ENCODE results near the gene OSBPL8. TPM values are rescaled to one million over a fixed set of nuclear protein-coding genes. Genes with fewer than 3 reads are reported as not detected.
"Not testable (repeated sequence)": the region's sequence is repeated elsewhere in the genome, so short reads cannot be mapped to it uniquely, and the experiment has no call there.

The OSBPL8 gene
- total and polyA plus RNA-seq, 2 donors = 24.4 to 153 TPM

GRCh38 chr12:76499136-76499535 lies 60.4 kb downstream of the OSBPL8 start:
- not testable (repeated sequence) for H3K27ac ChIP-seq (ENCODE audit: low read depth); H3K4me1 ChIP-seq (ENCODE audit: insufficient read depth); H3K36me3 ChIP-seq (ENCODE audit: insufficient read depth); DNase-seq (ENCODE audit: extremely low spot score); H3K4me3 ChIP-seq (ENCODE audit: low read depth, low read length)
- 97% methylated on average over 4 of the region's 4 CpGs for WGBS

DNA sequence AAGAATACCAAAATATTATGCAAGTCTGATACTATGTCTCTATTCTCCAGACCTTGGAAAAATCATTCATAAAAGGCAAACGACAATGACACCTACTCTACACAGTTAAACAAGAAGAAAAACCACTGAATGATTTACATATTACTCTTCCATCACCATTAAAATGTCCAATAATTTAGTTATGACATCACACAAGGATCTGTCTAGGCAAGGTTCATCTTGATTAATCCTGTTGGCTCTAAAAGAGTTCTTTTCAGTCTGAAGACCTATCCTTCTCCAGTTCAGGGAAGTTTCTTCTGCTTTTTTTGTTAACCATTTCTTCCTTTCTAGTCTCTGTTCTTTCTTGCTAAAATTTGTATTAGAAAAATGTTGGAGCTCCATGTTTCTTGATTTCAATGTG lies 64.0 kb downstream of the OSBPL8 start:
- Histone ChIP-seq H3K27ac (ENCODE audit: low read depth) (no peak overlapping the region), H3K36me3 (ENCODE audit: insufficient read depth) (no peaks in the 10 kb centered on the region), H3K4me1 (ENCODE audit: insufficient read depth) (no peaks in the 10 kb centered on the region), H3K4me3 (ENCODE audit: low read depth, low read length) (no peak overlapping the region)
- WGBS = 81% methylated on average over 1 of the region's 1 CpG
- no peak for DNase-seq (ENCODE audit: extremely low spot score)

DNA sequence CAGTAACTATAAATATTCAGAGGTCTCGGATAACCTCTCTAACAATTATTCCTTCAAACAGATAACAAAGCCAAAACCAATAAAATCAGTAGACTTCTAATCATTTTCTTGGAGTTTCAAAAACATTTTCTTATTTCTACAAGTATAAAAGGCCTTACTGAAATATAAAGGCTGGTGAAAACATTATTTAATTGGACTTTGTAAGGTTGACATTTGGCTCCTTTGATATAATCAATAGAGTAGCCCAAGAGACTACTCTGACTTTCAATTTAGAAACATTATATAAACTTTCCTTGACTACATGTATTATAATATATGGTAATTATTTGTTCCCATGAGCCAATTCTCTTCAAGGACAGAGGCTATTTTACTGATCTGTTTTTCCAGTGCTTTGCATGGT lies 68.3 kb downstream of the OSBPL8 start:
- WGBS = 94% methylated on average over 1 of the region's 1 CpG
- no peaks in the 10 kb centered on the region for H3K4me1 ChIP-seq (ENCODE audit: insufficient read depth)
- H3K4me3 ChIP-seq (ENCODE audit: low read depth, low read length) = no peak overlapping the region
- no peak for DNase-seq (ENCODE audit: extremely low spot score)
- H3K27ac ChIP-seq (ENCODE audit: low read depth) = no peak overlapping the region
- H3K36me3 ChIP-seq (ENCODE audit: insufficient read depth) = no peaks in the 10 kb centered on the region

- WGBS = 97% methylated on average over 4 of the region's 4 CpGs
- DNase-seq (ENCODE audit: extremely low spot score) = no peak
Measured at GRCh38 chr12:76490763-76491162, 68.8 kb downstream of the OSBPL8 start.

GRCh38 chr12:76489737-76490136 lies 69.8 kb downstream of the OSBPL8 start:
- DNase-seq (ENCODE audit: extremely low spot score) = no peak
- H3K4me1 ChIP-seq (ENCODE audit: insufficient read depth) = no peaks in the 10 kb centered on the region
- WGBS = 97% methylated on average over 3 of the region's 3 CpGs

More at GRCh38 chr12:76490763-76491162, 68.8 kb downstream of the OSBPL8 start:
- Histone ChIP-seq H3K36me3 (ENCODE audit: insufficient read depth) (peaks cover 3% of the 10 kb centered on the region), H3K4me1 (ENCODE audit: insufficient read depth) (no peaks in the 10 kb centered on the region), H3K4me3 (ENCODE audit: low read depth, low read length) (no peak overlapping the region), H3K27ac (ENCODE audit: low read depth) (no peak overlapping the region)

DNA sequence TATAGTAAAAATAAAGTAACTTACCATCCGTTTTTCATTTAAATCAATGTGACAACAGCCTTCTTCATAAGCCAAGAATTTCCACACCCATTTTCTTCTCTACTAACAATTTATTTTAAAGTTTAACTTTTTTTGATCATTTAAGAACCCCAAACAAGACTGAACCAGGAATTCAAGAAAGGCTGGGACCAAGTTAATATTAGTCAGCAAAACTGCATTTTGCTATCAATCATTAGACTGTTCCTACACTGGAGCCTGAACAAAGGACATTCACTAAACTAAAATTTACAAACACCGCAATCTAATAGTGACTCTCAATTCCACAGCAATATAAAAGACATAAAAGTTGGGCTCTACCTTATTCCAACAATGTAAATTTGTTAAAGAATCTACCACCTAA lies 73.6 kb downstream of the OSBPL8 start:
- Histone ChIP-seq H3K4me3 (ENCODE audit: low read depth, low read length) (no peak overlapping the region), H3K27ac (ENCODE audit: low read depth) (no peak overlapping the region), H3K4me1 (ENCODE audit: insufficient read depth) (no peaks in the 10 kb centered on the region), H3K36me3 (ENCODE audit: insufficient read depth) (peaks cover 3% of the 10 kb centered on the region)
- 76% methylated on average over 2 of the region's 2 CpGs for WGBS
- no peak for DNase-seq (ENCODE audit: extremely low spot score)

More at GRCh38 chr12:76489737-76490136, 69.8 kb downstream of the OSBPL8 start:
- no peak overlapping the region for H3K4me3 ChIP-seq (ENCODE audit: low read depth, low read length)
- H3K27ac ChIP-seq (ENCODE audit: low read depth) = no peak overlapping the region
- peaks cover 3% of the 10 kb centered on the region for H3K36me3 ChIP-seq (ENCODE audit: insufficient read depth)

DNA sequence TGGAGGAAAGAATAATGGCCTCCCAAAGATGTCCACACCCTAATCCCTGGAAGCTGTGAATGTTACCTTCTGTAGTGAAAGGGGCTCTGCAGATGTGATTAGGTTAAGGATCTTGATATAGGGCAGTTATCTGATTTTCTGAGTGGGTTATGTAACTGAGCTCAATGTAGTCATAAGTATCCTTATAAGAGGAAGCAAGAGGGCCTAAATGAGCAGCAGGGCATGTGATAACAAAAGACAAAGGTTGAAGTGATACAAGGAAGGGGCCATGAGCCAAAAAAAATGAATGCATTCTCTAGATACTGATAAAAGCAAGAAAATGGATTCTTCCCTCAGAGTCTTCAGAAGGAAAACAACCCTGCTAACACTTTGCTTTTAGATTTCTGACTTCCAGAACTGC lies 78.8 kb downstream of the OSBPL8 start:
- Histone ChIP-seq H3K4me3 (ENCODE audit: low read depth, low read length) (no peak overlapping the region), H3K36me3 (ENCODE audit: insufficient read depth) (no peaks in the 10 kb centered on the region), H3K27ac (ENCODE audit: low read depth) (no peak overlapping the region), H3K4me1 (ENCODE audit: insufficient read depth) (no peaks in the 10 kb centered on the region)
- DNase-seq (ENCODE audit: extremely low spot score) = no peak

- no peak for DNase-seq (ENCODE audit: extremely low spot score)
- Histone ChIP-seq H3K4me1 (ENCODE audit: insufficient read depth) (peaks cover 1% of the 10 kb centered on the region), H3K36me3 (ENCODE audit: insufficient read depth) (no peaks in the 10 kb centered on the region), H3K4me3 (ENCODE audit: low read depth, low read length) (no peak overlapping the region), H3K27ac (ENCODE audit: low read depth) (no peak overlapping the region)
- 96% methylated on average over 5 of the region's 5 CpGs for WGBS
Measured at GRCh38 chr12:76478045-76478444, 81.5 kb downstream of the OSBPL8 start.

DNA sequence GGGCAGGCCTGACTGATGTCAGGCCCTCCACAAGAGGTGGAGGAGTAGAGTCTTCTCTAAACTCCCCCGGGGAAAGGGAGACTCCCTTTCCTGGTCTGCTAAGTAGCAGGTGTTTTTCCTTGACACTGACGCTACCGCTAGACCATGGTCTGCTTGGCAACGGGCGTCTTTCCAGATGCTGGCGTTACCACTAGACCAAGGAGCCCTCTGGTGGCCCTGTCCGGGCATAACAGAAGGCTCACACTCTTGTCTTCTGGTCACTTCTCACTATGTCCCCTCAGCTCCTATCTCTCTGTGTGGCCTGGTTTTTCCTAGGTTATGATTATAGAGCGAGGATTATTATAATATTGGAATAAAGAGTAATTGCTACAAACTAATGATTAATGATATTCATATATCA lies 86.7 kb downstream of the OSBPL8 start:
- not testable (repeated sequence) for H3K4me3 ChIP-seq (ENCODE audit: low read depth, low read length); H3K4me1 ChIP-seq (ENCODE audit: insufficient read depth); DNase-seq (ENCODE audit: extremely low spot score); H3K27ac ChIP-seq (ENCODE audit: low read depth); H3K36me3 ChIP-seq (ENCODE audit: insufficient read depth)
- 93% methylated on average over 8 of the region's 8 CpGs for WGBS

- no peak for DNase-seq (ENCODE audit: extremely low spot score)
- Histone ChIP-seq H3K36me3 (ENCODE audit: insufficient read depth) (no peaks in the 10 kb centered on the region), H3K4me1 (ENCODE audit: insufficient read depth) (peaks cover 1% of the 10 kb centered on the region), H3K4me3 (ENCODE audit: low read depth, low read length) (no peak overlapping the region), H3K27ac (ENCODE audit: low read depth) (no peak overlapping the region)
- 90% methylated on average over 1 of the region's 1 CpG for WGBS
Measured at GRCh38 chr12:76471579-76471978, 88.0 kb downstream of the OSBPL8 start.

DNA sequence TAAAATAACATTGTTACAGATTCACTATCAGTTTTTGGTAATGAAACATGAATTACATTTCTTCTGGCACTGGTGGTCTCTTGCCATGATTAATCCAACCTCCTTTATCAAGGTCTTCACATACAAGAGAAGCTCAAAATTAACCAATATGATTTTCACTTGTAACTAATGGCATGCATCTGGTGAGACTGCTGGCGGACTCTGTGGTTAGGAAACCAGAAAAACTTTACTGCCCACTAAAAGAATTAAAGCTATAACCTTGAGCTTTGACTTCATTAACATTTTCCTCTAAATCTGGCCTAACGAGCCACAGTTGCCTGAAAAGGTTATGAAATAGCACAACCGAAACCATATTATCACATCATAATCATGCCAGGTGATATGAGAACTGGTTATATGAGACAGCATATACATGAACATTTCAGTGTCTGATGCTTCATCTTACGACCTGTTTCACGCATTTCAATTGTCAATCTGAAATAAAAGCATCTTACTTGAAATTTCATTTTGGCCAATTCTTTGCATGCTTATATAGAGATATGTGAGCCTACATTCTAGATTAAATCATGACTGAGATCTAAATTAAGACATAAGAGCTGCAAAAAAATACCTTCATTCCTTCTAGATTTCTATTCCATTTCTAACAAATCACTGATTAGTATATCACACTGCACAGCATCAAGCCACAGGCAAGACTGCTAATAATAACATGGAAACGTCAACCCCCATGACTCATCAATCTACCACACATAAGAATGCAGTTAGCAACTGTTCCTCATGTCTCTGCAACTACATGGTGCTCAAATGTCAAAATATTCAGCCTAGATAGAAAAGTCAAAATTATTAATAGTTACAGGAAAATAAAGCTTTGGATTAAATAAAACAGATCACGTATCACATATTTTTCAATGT lies 89.3 kb downstream of the OSBPL8 start:
- Histone ChIP-seq H3K36me3 (ENCODE audit: insufficient read depth) (no peaks in the 10 kb centered on the region), H3K27ac (ENCODE audit: low read depth) (no peak overlapping the region), H3K4me3 (ENCODE audit: low read depth, low read length) (no peak overlapping the region), H3K4me1 (ENCODE audit: insufficient read depth) (no peaks in the 10 kb centered on the region)
- no peak for DNase-seq (ENCODE audit: extremely low spot score)
- 80% methylated on average over 7 of the region's 7 CpGs for WGBS

DNA sequence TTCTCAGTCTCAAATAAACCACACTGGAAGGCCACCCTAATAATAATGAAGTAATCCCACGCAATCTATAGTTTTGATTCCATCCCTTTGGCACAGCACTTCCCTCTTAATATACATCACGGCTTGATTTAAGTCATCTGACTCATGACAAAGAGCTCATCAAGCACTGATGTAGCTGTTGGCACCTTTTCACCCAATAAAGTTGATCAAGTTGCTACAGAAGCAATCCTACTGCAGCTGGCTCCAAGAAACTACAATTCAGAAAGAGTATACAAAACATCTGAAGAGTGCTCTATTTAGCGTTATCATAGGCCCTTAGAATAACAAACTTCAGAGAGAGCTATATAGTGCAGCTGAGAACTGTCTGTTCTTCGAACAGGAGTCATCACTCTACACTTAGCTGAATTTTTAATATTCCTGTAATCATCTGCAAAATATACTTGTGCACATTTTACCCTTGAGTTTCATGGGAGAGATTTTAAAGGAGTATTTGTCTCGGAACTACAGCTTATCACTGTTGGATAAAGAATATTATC lies 94.9 kb downstream of the OSBPL8 start:
- H3K27ac ChIP-seq (ENCODE audit: low read depth) = no peak overlapping the region
- H3K4me1 ChIP-seq (ENCODE audit: insufficient read depth) = no peaks in the 10 kb centered on the region
- no peaks in the 10 kb centered on the region for H3K36me3 ChIP-seq (ENCODE audit: insufficient read depth)
- no peak for DNase-seq (ENCODE audit: extremely low spot score)
- no peak overlapping the region for H3K4me3 ChIP-seq (ENCODE audit: low read depth, low read length)
- 35% methylated on average over 5 of the region's 5 CpGs for WGBS

DNA sequence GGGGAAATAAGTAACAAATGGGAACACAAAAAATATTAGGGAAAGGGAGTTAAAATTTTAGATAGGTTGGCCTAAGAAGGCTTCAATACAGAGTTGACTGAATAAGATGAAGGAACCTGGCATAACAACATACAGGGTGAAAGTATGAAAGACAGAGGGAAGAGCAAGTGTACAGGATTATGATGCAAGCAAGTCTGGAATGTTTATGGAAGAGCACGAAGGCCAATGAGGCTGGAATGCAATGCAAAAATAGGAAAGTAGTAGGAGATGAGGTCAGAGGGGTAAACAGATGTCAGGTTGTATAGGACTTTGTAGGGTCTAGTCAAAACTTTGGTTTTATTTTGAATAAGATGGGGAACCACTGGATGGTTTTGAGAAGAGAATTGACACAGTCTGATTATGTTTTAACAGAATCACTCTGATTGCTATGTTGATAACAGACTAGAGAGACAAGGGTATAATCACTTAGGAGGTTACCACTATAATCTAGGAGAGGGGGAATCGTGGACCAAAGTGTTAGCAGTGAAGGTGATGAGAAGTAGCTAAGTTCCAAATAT lies 96.8 kb downstream of the OSBPL8 start:
- DNase-seq (ENCODE audit: extremely low spot score) = no peak
- Histone ChIP-seq H3K27ac (ENCODE audit: low read depth) (no peak overlapping the region), H3K36me3 (ENCODE audit: insufficient read depth) (no peaks in the 10 kb centered on the region), H3K4me3 (ENCODE audit: low read depth, low read length) (no peak overlapping the region), H3K4me1 (ENCODE audit: insufficient read depth) (no peaks in the 10 kb centered on the region)
- 71% methylated on average over 2 of the region's 2 CpGs for WGBS

GRCh38 chr12:76460807-76461206 lies 98.8 kb downstream of the OSBPL8 start:
- no peak for DNase-seq (ENCODE audit: extremely low spot score)
- Histone ChIP-seq H3K27ac (ENCODE audit: low read depth) (no peak overlapping the region), H3K36me3 (ENCODE audit: insufficient read depth) (no peaks in the 10 kb centered on the region), H3K4me1 (ENCODE audit: insufficient read depth) (no peaks in the 10 kb centered on the region), H3K4me3 (ENCODE audit: low read depth, low read length) (no peak overlapping the region)

Measured in urinary bladder (tissue), 4 donors.